HFF-Myc (cell line): ENCODE measurements around the gene SNX18.

ENCODE experiments used
- DNase-seq: peaks from one replicate; pipeline ENCODE4 v3.0.0-alpha.2; 2011; ENCODE audit warnings: low read depth; ENCODE audit errors: extremely low read depth
- H3K4me3 ChIP-seq: replicated peaks from 2 replicates; pipeline ENCODE4 v1.5.1; 2011; ENCODE audit warnings: low read depth, mild to moderate bottlenecking, control low read depth, low read length
- TF ChIP-seq, protein P1 (sequence below): IDR thresholded peaks from 2 replicates; pipeline ENCODE4 v1.5.1; 2012; ENCODE audit warnings: mild to moderate bottlenecking, low read depth, low read length, control low read depth; ENCODE audit errors: missing control alignments

SNX18 gene

DNA sequence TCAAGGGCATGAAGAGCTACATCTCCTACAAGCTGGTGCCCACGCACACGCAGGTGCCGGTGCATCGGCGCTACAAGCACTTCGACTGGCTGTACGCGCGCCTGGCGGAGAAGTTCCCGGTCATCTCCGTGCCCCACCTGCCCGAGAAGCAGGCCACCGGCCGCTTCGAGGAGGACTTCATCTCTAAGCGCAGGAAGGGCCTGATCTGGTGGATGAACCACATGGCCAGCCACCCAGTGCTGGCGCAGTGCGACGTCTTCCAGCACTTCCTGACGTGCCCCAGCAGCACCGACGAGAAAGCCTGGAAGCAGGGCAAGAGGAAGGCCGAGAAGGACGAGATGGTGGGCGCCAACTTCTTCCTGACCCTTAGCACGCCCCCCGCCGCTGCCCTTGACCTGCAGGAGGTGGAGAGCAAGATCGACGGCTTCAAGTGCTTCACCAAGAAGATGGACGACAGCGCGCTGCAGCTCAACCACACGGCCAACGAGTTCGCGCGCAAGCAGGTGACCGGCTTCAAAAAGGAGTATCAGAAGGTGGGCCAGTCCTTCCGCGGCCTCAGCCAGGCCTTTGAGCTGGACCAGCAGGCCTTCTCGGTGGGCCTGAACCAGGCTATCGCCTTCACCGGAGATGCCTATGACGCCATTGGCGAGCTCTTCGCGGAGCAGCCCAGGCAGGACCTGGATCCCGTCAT, 1.4 kb downstream of the SNX18 start:
- peak overlapping the region; percentile 59 for H3K4me3 ChIP-seq
- TF ChIP-seq, protein P1, sequence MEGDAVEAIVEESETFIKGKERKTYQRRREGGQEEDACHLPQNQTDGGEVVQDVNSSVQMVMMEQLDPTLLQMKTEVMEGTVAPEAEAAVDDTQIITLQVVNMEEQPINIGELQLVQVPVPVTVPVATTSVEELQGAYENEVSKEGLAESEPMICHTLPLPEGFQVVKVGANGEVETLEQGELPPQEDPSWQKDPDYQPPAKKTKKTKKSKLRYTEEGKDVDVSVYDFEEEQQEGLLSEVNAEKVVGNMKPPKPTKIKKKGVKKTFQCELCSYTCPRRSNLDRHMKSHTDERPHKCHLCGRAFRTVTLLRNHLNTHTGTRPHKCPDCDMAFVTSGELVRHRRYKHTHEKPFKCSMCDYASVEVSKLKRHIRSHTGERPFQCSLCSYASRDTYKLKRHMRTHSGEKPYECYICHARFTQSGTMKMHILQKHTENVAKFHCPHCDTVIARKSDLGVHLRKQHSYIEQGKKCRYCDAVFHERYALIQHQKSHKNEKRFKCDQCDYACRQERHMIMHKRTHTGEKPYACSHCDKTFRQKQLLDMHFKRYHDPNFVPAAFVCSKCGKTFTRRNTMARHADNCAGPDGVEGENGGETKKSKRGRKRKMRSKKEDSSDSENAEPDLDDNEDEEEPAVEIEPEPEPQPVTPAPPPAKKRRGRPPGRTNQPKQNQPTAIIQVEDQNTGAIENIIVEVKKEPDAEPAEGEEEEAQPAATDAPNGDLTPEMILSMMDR = no peak
- no peak for DNase-seq

GRCh38 chr5:54519509-54519876, 1.9 kb downstream of the SNX18 start:
- DNase-seq = no peak
- peak overlapping the region; percentile 59 for H3K4me3 ChIP-seq
- TF ChIP-seq, protein P1 = no peak

DNA sequence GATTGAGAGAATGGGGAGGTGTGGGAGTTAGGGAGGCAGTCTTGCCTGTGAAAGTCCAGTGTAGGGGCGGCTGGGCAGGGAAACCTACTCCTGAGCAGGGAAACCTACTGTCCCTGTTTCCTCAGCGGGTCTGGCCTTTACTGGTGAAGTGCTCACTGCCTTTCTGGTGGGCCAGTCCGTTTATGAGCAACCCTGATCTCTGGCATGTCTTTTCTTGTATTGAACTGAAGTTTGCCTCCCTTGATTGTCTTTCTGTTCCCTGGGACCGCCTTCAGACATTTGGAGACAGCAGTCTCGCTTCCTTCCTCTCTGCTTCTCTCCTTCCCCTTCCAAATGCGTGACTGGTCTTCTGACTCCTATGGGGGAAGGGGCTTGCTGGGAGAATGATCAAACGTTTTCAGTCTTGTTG, 2.9 kb downstream of the SNX18 start:
- no peak for DNase-seq

DNA sequence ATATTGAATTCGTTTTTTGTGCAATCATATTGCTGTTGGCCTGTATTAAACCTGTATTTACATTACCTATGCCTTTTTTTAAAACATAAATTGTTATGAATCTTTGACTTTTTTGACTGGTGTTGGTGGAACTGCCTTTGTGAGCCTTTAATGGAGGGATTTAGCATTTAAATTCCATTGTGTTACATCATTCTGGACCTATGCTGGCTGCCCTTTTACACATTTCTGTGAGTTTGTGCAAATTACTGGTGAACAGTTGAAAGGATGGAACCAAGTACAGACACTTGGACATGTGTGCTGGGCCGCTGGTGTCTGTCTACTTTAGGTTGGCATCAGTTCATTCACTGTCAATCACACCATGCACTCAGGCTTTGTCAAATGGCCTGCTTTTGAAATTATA, 3.4 kb downstream of the SNX18 start:
- H3K4me3 ChIP-seq = peak overlapping the region; percentile 59
- DNase-seq = no peak
- TF ChIP-seq, protein P1 = no peak

More for the DNA sequence above, 2.9 kb downstream of the SNX18 start:
- TF ChIP-seq, protein P1 = no peak
- H3K4me3 ChIP-seq = peak overlapping the region; percentile 59

- DNase-seq = no peak
- H3K4me3 ChIP-seq = peak overlapping the region; percentile 59
- TF ChIP-seq, protein P1 = no peak
These were observed 4.4 kb downstream of the SNX18 start for GRCh38 chr5:54521856-54522479.

GRCh38 chr5:54523534-54523933, 6.0 kb downstream of the SNX18 start:
- no peak for DNase-seq
- H3K4me3 ChIP-seq = no peak overlapping the region
- TF ChIP-seq, protein P1 = no peak
